Esophagus squamous epithelium (tissue), 5 donors: Measurements from ENCODE around the gene DOCK11. TPM values are rescaled to one million over a fixed set of nuclear protein-coding genes. Genes with fewer than 3 reads are reported as not detected.

ENCODE experiments used
- DNase-seq: peaks from one replicate; lab custom pipeline; 2025; lab: John Stamatoyannopoulos, UW
- H3K27ac ChIP-seq, 4 donors: fragments of 200-600 bp; sonication (generic); one replicate each; pipeline ENCODE4 v1.5.1; 2016 to 2019; ENCODE audit warnings: mild to moderate bottlenecking in 1 of 4
- H3K27me3 ChIP-seq, 4 donors: fragments of 200-600 bp; sonication (generic); 1 replicate in 3 of 4; 2 replicates in 1 of 4; pipeline versions ENCODE4 v1.5.1 to v1.6.0; 2017 to 2021; ENCODE audit warnings: antibody characterized with exemption in 1 of 4
- H3K36me3 ChIP-seq, 3 donors: fragments of 200-600 bp; sonication (generic); one replicate each; pipeline ENCODE4 v1.5.1; 2016 to 2019
- H3K4me1 ChIP-seq, 3 donors: fragments of 200-600 bp; sonication (generic); one replicate each; pipeline ENCODE4 v1.5.1; 2017 to 2019
- H3K4me3 ChIP-seq, 4 donors: fragments of 200-600 bp; sonication (generic); 1 replicate in 3 of 4; 2 replicates in 1 of 4; pipeline ENCODE4 v1.5.1; 2016 to 2019; ENCODE audit warnings: mild to moderate bottlenecking in 2 of 4, moderate library complexity in 1 of 4
- H3K9me3 ChIP-seq, 3 donors: fragments of 200-600 bp; sonication (generic); one replicate each; pipeline ENCODE4 v1.5.1; 2016 to 2019
- CTCF ChIP-seq, 6 experiments: fragments of 450-650 bp in 4 of 6; fragments of 200-600 bp in 2 of 6; sonication (generic) in 2 of 6; IDR thresholded peaks; one replicate each; pipeline ENCODE4 v1.5.1; 2016 to 2019; ENCODE audit warnings: antibody characterized with exemption in 6 of 6, mild to moderate bottlenecking in 4 of 6, moderate library complexity in 4 of 6
- POLR2A ChIP-seq, 4 donors: fragments of 450-650 bp; IDR thresholded peaks; one replicate each; pipeline ENCODE4 v1.6.1; 2017; ENCODE audit warnings: antibody characterized with exemption in 4 of 4, mild to moderate bottlenecking in 4 of 4, moderate library complexity in 3 of 4
- WGBS, 2 donors: methylation state at CpG; one replicate each; pipeline ENCODE4 v1.1.5; 2018; 5-methylcytosine and 5-hydroxymethylcytosine counted together
- intact Hi-C: fragments of 100-400 bp; cut with DNase I; formaldehyde crosslinking; loops from one replicate; pipeline ENCODE4 v1.15.0; 2022
- total RNA-seq, 4 donors: library from RNA; depleted of rRNA; stranded (reverse); fragments of >200 nt; gene quantifications; one replicate each; pipeline ENCODE4 v1.1.0, GENCODE V29; 2016
- donor health status: DM: yes; HTN: yes; CAD: no.

The DOCK11 gene
- total RNA-seq, 4 donors from 2014 or later, result 1.1 to 16.4 (median 11.0) TPM

GRCh38 chrX:118502161-118502789 is 6.7 kb downstream of the DOCK11 start:
- Histone ChIP-seq H3K27me3 (peaks cover 0 to 3% (median 0%) of the 10 kb centered on the region in 4 donors), H3K27ac (peak overlapping the region in 2 of 4 donors; percentile 34 to 42), H3K9me3 (no peaks in the 10 kb centered on the region), H3K36me3 (no peaks in the 10 kb centered on the region), H3K4me3 (no peak overlapping the region), H3K4me1 (peaks cover 0 to 20% (median 3%) of the 10 kb centered on the region in 3 donors)
- 55 to 56% methylated on average over 5 to 6 of the region's 6 CpGs for WGBS, 2 donors
- intact Hi-C loops, result no loop called here
- DNase-seq, result no peak
- TF ChIP-seq CTCF (IDR thresholded peaks at IDR 0.05), result no peak
- TF ChIP-seq POLR2A (IDR thresholded peaks at IDR 0.05), result no peak

- Histone ChIP-seq H3K4me3 (no peak overlapping the region), H3K4me1 (peaks cover 0 to 23% (median under 1%) of the 10 kb centered on the region in 3 donors), H3K27me3 (peaks cover 0 to 3% (median 0%) of the 10 kb centered on the region in 4 donors), H3K9me3 (no peaks in the 10 kb centered on the region), H3K27ac (peak overlapping the region in 2 of 4 donors; percentile 42 to 47), H3K36me3 (no peaks in the 10 kb centered on the region)
- intact Hi-C loops, result no loop called here
- 52 to 62% methylated on average over 4 to 7 of the region's 7 CpGs for WGBS, 2 donors
- TF ChIP-seq CTCF (IDR thresholded peaks at IDR 0.05) (no peak), POLR2A (IDR thresholded peaks at IDR 0.05) (no peak)
- no peak for DNase-seq
Observed at GRCh38 chrX:118503260-118504041, 7.8 kb downstream of the DOCK11 start.

- no peaks in the 10 kb centered on the region for H3K36me3 ChIP-seq
- no peaks in the 10 kb centered on the region for H3K9me3 ChIP-seq
- intact Hi-C loops, result no loop called here
- H3K4me3 ChIP-seq, result no peak overlapping the region
- TF ChIP-seq POLR2A (IDR thresholded peaks at IDR 0.05), result no peak
- no peak for TF ChIP-seq CTCF (IDR thresholded peaks at IDR 0.05)
- H3K27me3 ChIP-seq, result no peaks in the 10 kb centered on the region
- H3K27ac ChIP-seq, result no peak overlapping the region
- WGBS, 2 donors, result 80 to 92% methylated on average over 4 of the region's 4 CpGs
- H3K4me1 ChIP-seq, result peaks cover 0 to 14% (median 0%) of the 10 kb centered on the region in 3 donors
- DNase-seq, result no peak
Observed at GRCh38 chrX:118504581-118504980, 9.0 kb downstream of the DOCK11 start.

GRCh38 chrX:118506805-118507480 is 11.3 kb downstream of the DOCK11 start:
- peak overlapping the region in 2 of 4 donors; percentile 49 to 60 for H3K27ac ChIP-seq
- WGBS, 2 donors, result 46 to 63% methylated on average over 9 to 10 of the region's 11 CpGs

More at GRCh38 chrX:118506805-118507480, 11.3 kb downstream of the DOCK11 start:
- Histone ChIP-seq H3K36me3 (no peaks in the 10 kb centered on the region), H3K4me3 (no peak overlapping the region), H3K4me1 (peaks cover 0 to 14% (median 0%) of the 10 kb centered on the region in 3 donors), H3K27me3 (no peaks in the 10 kb centered on the region), H3K9me3 (no peaks in the 10 kb centered on the region)
- TF ChIP-seq CTCF (IDR thresholded peaks at IDR 0.05) (no peak), POLR2A (IDR thresholded peaks at IDR 0.05) (no peak)
- intact Hi-C loops, result no loop called here
- no peak for DNase-seq
